Glutamatergic neuron (in vitro differentiated cells): Measurements from ENCODE around the gene TXLNG. TPM values are rescaled to one million over a fixed set of nuclear protein-coding genes. Genes with fewer than 3 reads are reported as not detected.

Source experiments
- DNase-seq: peaks from one replicate; pipeline ENCODE4 v3.0.0; 2022
- H3K27ac Mint-ChIP-seq: one replicate; pipeline ENCODE4 v1.8.0; 2020; ENCODE audit warnings: mild to moderate bottlenecking, mixed read lengths, inconsistent platforms; ENCODE audit not compliant: unreplicated experiment
- H3K27me3 Mint-ChIP-seq: one replicate; pipeline ENCODE4 v1.8.0; 2020; ENCODE audit warnings: mild to moderate bottlenecking, moderate library complexity, mixed read lengths, inconsistent platforms; ENCODE audit not compliant: unreplicated experiment
- H3K36me3 Mint-ChIP-seq: one replicate; pipeline ENCODE4 v1.8.0; 2020; ENCODE audit warnings: mild to moderate bottlenecking, mixed read lengths, inconsistent platforms; ENCODE audit not compliant: unreplicated experiment
- H3K4me1 Mint-ChIP-seq: one replicate; pipeline ENCODE4 v1.8.0; 2020; ENCODE audit warnings: mild to moderate bottlenecking, low read depth, mixed read lengths, inconsistent platforms; ENCODE audit not compliant: unreplicated experiment
- H3K4me3 Mint-ChIP-seq: one replicate; pipeline ENCODE4 v1.8.0; 2020; ENCODE audit warnings: mild to moderate bottlenecking, mixed read lengths, inconsistent platforms; ENCODE audit not compliant: unreplicated experiment
- H3K9me3 Mint-ChIP-seq: one replicate; pipeline ENCODE4 v1.8.0; 2020; ENCODE audit warnings: mild to moderate bottlenecking, moderate library complexity, mixed read lengths, inconsistent platforms; ENCODE audit not compliant: unreplicated experiment
- CTCF ChIP-seq: fragments of 200-600 bp; sonication (generic); IDR thresholded peaks from one replicate; pipeline ENCODE4 v1.5.0; 2021; ENCODE audit not compliant: partially characterized antibody, unreplicated experiment
- total RNA-seq: library from RNA; stranded (reverse); fragmentation: NEBNext Ultra II Directional; extraction: Animal tissue kit (Norgen Biotek cat#: 25700); gene quantifications from one replicate; pipeline ENCODE4 v1.2.1, GENCODE V29; 2021; ENCODE audit not compliant: unreplicated experiment

The TXLNG gene
- total RNA-seq, 1 donor from 2014 or later, result 10.4 TPM

GRCh38 chrX:16762579-16762978 is 23.7 kb upstream of the TXLNG start:
- Mint-ChIP-seq H3K27ac (no peak overlapping the region), H3K4me3 (no peak overlapping the region), H3K36me3 (no peaks in the 10 kb centered on the region), H3K9me3 (no peaks in the 10 kb centered on the region), H3K27me3 (no peaks in the 10 kb centered on the region), H3K4me1 (no peaks in the 10 kb centered on the region)
- no peak for DNase-seq
- TF ChIP-seq CTCF, result no peak

GRCh38 chrX:16765594-16765993 is 20.7 kb upstream of the TXLNG start:
- H3K36me3 Mint-ChIP-seq, result no peaks in the 10 kb centered on the region
- H3K27ac Mint-ChIP-seq, result no peak overlapping the region
- no peak for TF ChIP-seq CTCF
- DNase-seq, result no peak
- no peaks in the 10 kb centered on the region for H3K4me1 Mint-ChIP-seq
- H3K4me3 Mint-ChIP-seq, result no peak overlapping the region
- H3K9me3 Mint-ChIP-seq, result no peaks in the 10 kb centered on the region
- H3K27me3 Mint-ChIP-seq, result no peaks in the 10 kb centered on the region

- no peak overlapping the region for H3K27ac Mint-ChIP-seq
- no peaks in the 10 kb centered on the region for H3K4me1 Mint-ChIP-seq
These were observed 15.2 kb upstream of the TXLNG start for GRCh38 chrX:16770970-16771482.

GRCh38 chrX:16771483-16772398 is 14.5 kb upstream of the TXLNG start:
- no peaks in the 10 kb centered on the region for H3K4me1 Mint-ChIP-seq
- H3K9me3 Mint-ChIP-seq, result no peaks in the 10 kb centered on the region
- DNase-seq, result no peak
- H3K27me3 Mint-ChIP-seq, result no peaks in the 10 kb centered on the region
- H3K4me3 Mint-ChIP-seq, result no peak overlapping the region
- no peaks in the 10 kb centered on the region for H3K36me3 Mint-ChIP-seq
- no peak for TF ChIP-seq CTCF
- H3K27ac Mint-ChIP-seq, result peak overlapping the region; percentile 98

More at GRCh38 chrX:16770970-16771482, 15.2 kb upstream of the TXLNG start:
- Mint-ChIP-seq H3K4me3 (no peak overlapping the region), H3K27me3 (no peaks in the 10 kb centered on the region), H3K36me3 (no peaks in the 10 kb centered on the region), H3K9me3 (no peaks in the 10 kb centered on the region)
- no peak for DNase-seq
- TF ChIP-seq CTCF, result no peak

- TF ChIP-seq CTCF, result no peak
- DNase-seq, result peak; percentile 10
- Mint-ChIP-seq H3K27ac (no peak overlapping the region), H3K27me3 (no peaks in the 10 kb centered on the region), H3K4me1 (no peaks in the 10 kb centered on the region), H3K36me3 (no peaks in the 10 kb centered on the region), H3K9me3 (no peaks in the 10 kb centered on the region), H3K4me3 (no peak overlapping the region)
These were observed 13.8 kb upstream of the TXLNG start for GRCh38 chrX:16772460-16772859.
